HEK293 (cell line): ENCODE data around the gene CLN6.
A peak's percentile ranks its signal among the peaks of the same experiment; 100 is the strongest.

Source experiments
- GLI4 ChIP-seq: fragments of 450-650 bp; formaldehyde crosslinking; IDR thresholded peaks from 2 replicates; pipeline ENCODE4 v1.5.1; 2016; ENCODE audit warnings: missing biosample characterization, missing genetic modification characterization
- HOXC10 ChIP-seq: sonication (generic); formaldehyde crosslinking; IDR thresholded peaks from 2 replicates; pipeline ENCODE4 v1.8.1; 2023; ENCODE audit warnings: mild to moderate bottlenecking, missing genetic modification reagents
- MEIS1 ChIP-seq: sonication (generic); formaldehyde crosslinking; IDR thresholded peaks from 2 replicates; pipeline ENCODE4 v1.8.1; 2022; ENCODE audit warnings: missing genetic modification reagents, mild to moderate bottlenecking, borderline replicate concordance
- MYNN ChIP-seq: fragments of 450-650 bp; formaldehyde crosslinking; IDR thresholded peaks from 2 replicates; pipeline ENCODE4 v1.5.1; 2016; ENCODE audit warnings: missing biosample characterization, missing genetic modification characterization, borderline replicate concordance
- MZF1 ChIP-seq: fragments of 450-650 bp; formaldehyde crosslinking; IDR thresholded peaks from 2 replicates; pipeline ENCODE4 v1.5.1; 2017; ENCODE audit warnings: missing biosample characterization, missing genetic modification characterization, borderline replicate concordance
- PRDM1 ChIP-seq: fragments of 450-650 bp; formaldehyde crosslinking; IDR thresholded peaks from 2 replicates; pipeline ENCODE4; 2016; ENCODE audit warnings: missing biosample characterization, missing genetic modification characterization
- SETDB1 ChIP-seq: IDR thresholded peaks from one replicate; pipeline ENCODE4 v1.6.1; 2017; ENCODE audit warnings: mild to moderate bottlenecking, low read length, moderate library complexity, mixed read lengths; ENCODE audit not compliant: insufficient read length
- SP7 ChIP-seq: fragments of 450-650 bp; formaldehyde crosslinking; IDR thresholded peaks from 2 replicates; pipeline ENCODE4 v1.5.1; 2016; ENCODE audit warnings: missing biosample characterization, missing genetic modification characterization
- ZNF114 ChIP-seq: fragments of 450-650 bp; formaldehyde crosslinking; IDR thresholded peaks from 2 replicates; pipeline ENCODE4 v1.5.0; 2017; ENCODE audit warnings: missing biosample characterization, missing genetic modification characterization
- ZNF133 ChIP-seq: fragments of 450-650 bp; formaldehyde crosslinking; IDR thresholded peaks from 2 replicates; pipeline ENCODE4 v1.5.1; 2016; ENCODE audit warnings: missing biosample characterization, missing genetic modification characterization
- ZNF140 ChIP-seq: fragments of 450-650 bp; formaldehyde crosslinking; IDR thresholded peaks from 2 replicates; pipeline ENCODE4 v1.5.1; 2016; ENCODE audit warnings: missing biosample characterization, missing genetic modification characterization
- ZNF202 ChIP-seq: fragments of 450-650 bp; formaldehyde crosslinking; IDR thresholded peaks from 2 replicates; pipeline ENCODE4 v1.5.1; 2016; ENCODE audit warnings: missing biosample characterization, missing genetic modification characterization, borderline replicate concordance
- ZNF239 ChIP-seq: fragments of 450-650 bp; formaldehyde crosslinking; IDR thresholded peaks from 2 replicates; pipeline ENCODE4 v1.5.1; 2016; ENCODE audit warnings: missing biosample characterization, missing genetic modification characterization
- ZNF248 ChIP-seq: fragments of 450-650 bp; formaldehyde crosslinking; IDR thresholded peaks from 2 replicates; pipeline ENCODE4 v1.5.1; 2017; ENCODE audit warnings: missing biosample characterization, missing genetic modification characterization
- ZNF274 ChIP-seq, 2 experiments: fragments of 200-500 bp in 1 of 2; fragments of 450-650 bp in 1 of 2; sonication (Bioruptor generic) in 1 of 2; formaldehyde crosslinking in 1 of 2; IDR thresholded peaks; 2 replicates each; pipeline versions ENCODE4 v1.5.1 to v1.6.1; 2014 to 2016; ENCODE audit warnings: borderline replicate concordance in 1 of 2, inconsistent platforms in 1 of 2, low read length in 1 of 2, missing biosample characterization in 1 of 2, missing genetic modification characterization in 1 of 2
- ZNF335 ChIP-seq: fragments of 450-650 bp; formaldehyde crosslinking; conservative IDR thresholded peaks from 2 replicates; pipeline ENCODE4 v1.5.1; 2016; ENCODE audit warnings: missing biosample characterization, missing genetic modification characterization
- ZNF391 ChIP-seq: fragments of 450-650 bp; formaldehyde crosslinking; IDR thresholded peaks from 2 replicates; pipeline ENCODE4 v1.5.1; 2016; ENCODE audit warnings: low read depth, missing biosample characterization, missing genetic modification characterization, borderline replicate concordance
- ZNF423 ChIP-seq: fragments of 450-650 bp; formaldehyde crosslinking; IDR thresholded peaks from 2 replicates; pipeline ENCODE4 v1.5.1; 2016; ENCODE audit warnings: missing biosample characterization, missing genetic modification characterization
- ZNF501 ChIP-seq: fragments of 450-650 bp; formaldehyde crosslinking; IDR thresholded peaks from 2 replicates; pipeline ENCODE4 v1.5.1; 2016; ENCODE audit warnings: missing biosample characterization, missing genetic modification characterization
- ZNF521 ChIP-seq: fragments of 450-650 bp; formaldehyde crosslinking; IDR thresholded peaks from 2 replicates; pipeline ENCODE4 v1.5.1; 2017; ENCODE audit warnings: missing biosample characterization, mild to moderate bottlenecking, missing genetic modification characterization
- ZNF529 ChIP-seq: fragments of 450-650 bp; formaldehyde crosslinking; IDR thresholded peaks from 2 replicates; pipeline ENCODE4 v1.5.1; 2017; ENCODE audit warnings: missing genetic modification characterization, missing biosample characterization; ENCODE audit not compliant: insufficient replicate concordance
- ZNF548 ChIP-seq: fragments of 450-650 bp; formaldehyde crosslinking; IDR thresholded peaks from 2 replicates; pipeline ENCODE4 v1.5.1; 2016; ENCODE audit warnings: missing biosample characterization, missing genetic modification characterization
- ZNF561 ChIP-seq: fragments of 450-650 bp; IDR thresholded peaks from 2 replicates; pipeline ENCODE4 v1.5.1; 2018; ENCODE audit warnings: missing biosample characterization, missing genetic modification characterization, borderline replicate concordance
- ZNF571 ChIP-seq: fragments of 450-650 bp; formaldehyde crosslinking; IDR thresholded peaks from 2 replicates; pipeline ENCODE4 v1.5.0; 2017; ENCODE audit warnings: missing biosample characterization, missing genetic modification characterization
- ZNF585B ChIP-seq: fragments of 450-650 bp; formaldehyde crosslinking; IDR thresholded peaks from 2 replicates; pipeline ENCODE4 v1.5.1; 2016; ENCODE audit warnings: missing biosample characterization, missing genetic modification characterization
- ZNF670 ChIP-seq: fragments of 450-650 bp; formaldehyde crosslinking; IDR thresholded peaks from 2 replicates; pipeline ENCODE4 v1.5.1; 2016; ENCODE audit warnings: missing biosample characterization, missing genetic modification characterization, low read depth
- ZNF776 ChIP-seq: fragments of 450-650 bp; formaldehyde crosslinking; IDR thresholded peaks from 2 replicates; pipeline ENCODE4 v1.5.0; 2017; ENCODE audit warnings: missing biosample characterization, missing genetic modification characterization, borderline replicate concordance
- ZNF837 ChIP-seq: fragments of 450-650 bp; formaldehyde crosslinking; IDR thresholded peaks from 2 replicates; pipeline ENCODE4 v1.5.1; 2016; ENCODE audit warnings: missing biosample characterization, missing genetic modification characterization
- TF ChIP-seq, protein P1 (sequence below): fragments of 450-650 bp; formaldehyde crosslinking; IDR thresholded peaks from 2 replicates; pipeline ENCODE4 v1.5.1; 2016; ENCODE audit warnings: missing biosample characterization, missing genetic modification characterization
- TF ChIP-seq, protein P2 (sequence below): fragments of 450-650 bp; formaldehyde crosslinking; IDR thresholded peaks from 2 replicates; pipeline ENCODE4 v1.5.1; 2016; ENCODE audit warnings: missing biosample characterization, missing genetic modification characterization, low read depth
- TF ChIP-seq, protein P3 (sequence below): fragments of 450-650 bp; formaldehyde crosslinking; IDR thresholded peaks from 2 replicates; pipeline ENCODE4 v1.5.1; 2016; ENCODE audit warnings: missing biosample characterization, missing genetic modification characterization
- TF ChIP-seq, protein P4 (sequence below): fragments of 450-650 bp; formaldehyde crosslinking; IDR thresholded peaks from 2 replicates; pipeline ENCODE4 v1.5.1; 2016; ENCODE audit warnings: missing biosample characterization, missing genetic modification characterization

CLN6 gene

DNA sequence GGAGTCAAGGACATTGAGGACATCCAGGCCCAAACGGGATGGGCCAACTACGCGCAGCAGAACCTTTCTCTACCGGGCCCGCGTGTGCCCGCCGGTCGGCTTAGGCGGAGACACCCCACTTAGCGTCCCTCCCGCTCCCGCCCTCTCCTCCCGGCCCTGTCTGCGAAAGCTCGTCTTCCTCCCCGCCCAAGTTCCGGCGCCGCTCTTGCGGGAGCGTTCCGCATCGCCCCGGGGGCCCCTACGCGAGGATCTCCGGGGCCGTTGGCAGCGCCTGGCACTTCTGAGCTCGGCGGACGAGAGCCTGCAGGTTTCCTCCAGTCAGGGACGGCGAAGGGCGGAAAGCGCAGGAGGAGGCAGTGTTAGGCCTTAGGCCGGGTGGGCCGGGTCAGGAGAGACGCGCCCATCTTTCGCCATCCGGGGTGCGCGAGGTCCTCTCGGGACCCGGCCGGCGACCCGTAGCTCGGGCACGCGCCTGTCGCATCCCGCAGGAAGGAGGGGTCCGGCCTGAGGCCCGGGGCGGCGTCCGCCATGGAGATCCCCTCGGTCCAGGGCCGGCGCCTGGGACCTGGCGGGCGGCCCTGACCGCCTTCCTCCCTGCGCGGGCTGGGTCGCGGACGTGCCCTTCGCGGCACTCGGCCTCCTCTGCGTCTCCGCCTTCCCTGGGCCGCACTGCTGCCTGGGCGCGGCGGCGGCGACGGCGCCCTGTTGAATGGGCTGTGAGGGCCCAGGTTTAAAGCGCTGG lies 48.2 kb upstream of the CLN6 start, which contains the start of gene FEM1B (continued):
- TF ChIP-seq ZNF274 (IDR thresholded peaks at IDR 0.05; ENCODE audit: low read length) (no peak), ZNF274 (tag by site-specific recombination; IDR thresholded peaks at IDR 0.05; ENCODE audit: borderline replicate concordance) (no peak), ZNF114 (no peak), GLI4 (tag by site-specific recombination) (peak; percentile 98), ZNF529 (tag by site-specific recombination) (no peak), MYNN (tag by site-specific recombination) (peak; percentile 52; the same call in 1 of the 2 replicates), ZNF391 (tag by site-specific recombination) (peak; percentile 98), PRDM1 (no peak), ZNF133 (tag by site-specific recombination) (no peak), ZNF248 (tag by site-specific recombination) (no peak), ZNF521 (tag by site-specific recombination) (no peak), ZNF571 (no peak), MEIS1 (CRISPR knock-in tag) (no peak), HOXC10 (CRISPR knock-in tag) (peak; percentile 82; the same call in 1 of the 2 replicates), ZNF239 (tag by site-specific recombination) (peak; percentile 81; the same call in 1 of the 2 replicates), ZNF670 (no peak), ZNF423 (tag by site-specific recombination) (peak; percentile 97), ZNF585B (tag by site-specific recombination) (no peak), ZNF561 (tag by site-specific recombination) (peak; percentile 89), SP7 (tag by site-specific recombination) (peak; percentile 96), SETDB1 (no peak), MZF1 (tag by site-specific recombination) (no peak; the same call in 1 of the 2 replicates), ZNF202 (no peak), ZNF501 (peak; percentile 99), ZNF837 (tag by site-specific recombination) (peak; percentile 60; the same call in 1 of the 2 replicates), ZNF776 (tag by site-specific recombination) (no peak), ZNF548 (tag by site-specific recombination) (no peak), ZNF335 (peak; percentile 99), ZNF140 (tag by site-specific recombination) (no peak)
- TF ChIP-seq, protein P1, sequence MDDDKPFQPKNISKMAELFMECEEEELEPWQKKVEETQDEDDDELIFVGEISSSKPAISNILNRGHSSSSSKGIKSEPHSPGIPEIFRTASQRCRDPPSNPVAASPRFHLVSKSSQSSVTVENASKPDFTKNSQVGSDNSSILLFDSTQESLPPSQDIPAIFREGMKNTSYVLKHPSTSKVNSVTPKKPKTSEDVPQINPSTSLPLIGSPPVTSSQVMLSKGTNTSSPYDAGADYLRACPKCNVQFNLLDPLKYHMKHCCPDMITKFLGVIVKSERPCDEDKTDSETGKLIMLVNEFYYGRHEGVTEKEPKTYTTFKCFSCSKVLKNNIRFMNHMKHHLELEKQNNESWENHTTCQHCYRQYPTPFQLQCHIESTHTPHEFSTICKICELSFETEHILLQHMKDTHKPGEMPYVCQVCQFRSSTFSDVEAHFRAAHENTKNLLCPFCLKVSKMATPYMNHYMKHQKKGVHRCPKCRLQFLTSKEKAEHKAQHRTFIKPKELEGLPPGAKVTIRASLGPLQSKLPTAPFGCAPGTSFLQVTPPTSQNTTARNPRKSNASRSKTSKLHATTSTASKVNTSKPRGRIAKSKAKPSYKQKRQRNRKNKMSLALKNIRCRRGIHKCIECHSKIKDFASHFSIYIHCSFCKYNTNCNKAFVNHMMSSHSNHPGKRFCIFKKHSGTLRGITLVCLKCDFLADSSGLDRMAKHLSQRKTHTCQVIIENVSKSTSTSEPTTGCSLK = no peak
- TF ChIP-seq, protein P2, sequence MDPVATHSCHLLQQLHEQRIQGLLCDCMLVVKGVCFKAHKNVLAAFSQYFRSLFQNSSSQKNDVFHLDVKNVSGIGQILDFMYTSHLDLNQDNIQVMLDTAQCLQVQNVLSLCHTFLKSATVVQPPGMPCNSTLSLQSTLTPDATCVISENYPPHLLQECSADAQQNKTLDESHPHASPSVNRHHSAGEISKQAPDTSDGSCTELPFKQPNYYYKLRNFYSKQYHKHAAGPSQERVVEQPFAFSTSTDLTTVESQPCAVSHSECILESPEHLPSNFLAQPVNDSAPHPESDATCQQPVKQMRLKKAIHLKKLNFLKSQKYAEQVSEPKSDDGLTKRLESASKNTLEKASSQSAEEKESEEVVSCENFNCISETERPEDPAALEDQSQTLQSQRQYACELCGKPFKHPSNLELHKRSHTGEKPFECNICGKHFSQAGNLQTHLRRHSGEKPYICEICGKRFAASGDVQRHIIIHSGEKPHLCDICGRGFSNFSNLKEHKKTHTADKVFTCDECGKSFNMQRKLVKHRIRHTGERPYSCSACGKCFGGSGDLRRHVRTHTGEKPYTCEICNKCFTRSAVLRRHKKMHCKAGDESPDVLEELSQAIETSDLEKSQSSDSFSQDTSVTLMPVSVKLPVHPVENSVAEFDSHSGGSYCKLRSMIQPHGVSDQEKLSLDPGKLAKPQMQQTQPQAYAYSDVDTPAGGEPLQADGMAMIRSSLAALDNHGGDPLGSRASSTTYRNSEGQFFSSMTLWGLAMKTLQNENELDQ = no peak
- TF ChIP-seq, protein P3, sequence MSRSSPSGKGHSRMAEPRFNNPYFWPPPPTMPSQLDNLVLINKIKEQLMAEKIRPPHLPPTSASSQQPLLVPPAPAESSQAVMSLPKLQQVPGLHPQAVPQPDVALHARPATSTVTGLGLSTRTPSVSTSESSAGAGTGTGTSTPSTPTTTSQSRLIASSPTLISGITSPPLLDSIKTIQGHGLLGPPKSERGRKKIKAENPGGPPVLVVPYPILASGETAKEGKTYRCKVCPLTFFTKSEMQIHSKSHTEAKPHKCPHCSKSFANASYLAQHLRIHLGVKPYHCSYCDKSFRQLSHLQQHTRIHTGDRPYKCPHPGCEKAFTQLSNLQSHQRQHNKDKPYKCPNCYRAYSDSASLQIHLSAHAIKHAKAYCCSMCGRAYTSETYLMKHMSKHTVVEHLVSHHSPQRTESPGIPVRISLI (tag by site-specific recombination) = no peak
- TF ChIP-seq, protein P4, sequence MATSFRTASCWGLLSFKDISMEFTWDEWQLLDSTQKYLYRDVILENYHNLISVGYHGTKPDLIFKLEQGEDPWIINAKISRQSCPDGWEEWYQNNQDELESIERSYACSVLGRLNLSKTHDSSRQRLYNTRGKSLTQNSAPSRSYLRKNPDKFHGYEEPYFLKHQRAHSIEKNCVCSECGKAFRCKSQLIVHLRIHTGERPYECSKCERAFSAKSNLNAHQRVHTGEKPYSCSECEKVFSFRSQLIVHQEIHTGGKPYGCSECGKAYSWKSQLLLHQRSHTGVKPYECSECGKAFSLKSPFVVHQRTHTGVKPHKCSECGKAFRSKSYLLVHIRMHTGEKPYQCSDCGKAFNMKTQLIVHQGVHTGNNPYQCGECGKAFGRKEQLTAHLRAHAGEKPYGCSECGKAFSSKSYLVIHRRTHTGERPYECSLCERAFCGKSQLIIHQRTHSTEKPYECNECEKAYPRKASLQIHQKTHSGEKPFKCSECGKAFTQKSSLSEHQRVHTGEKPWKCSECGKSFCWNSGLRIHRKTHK = no peak
